Middle frontal gyrus (tissue), 1 donor: Measurements from ENCODE around the gene HOXB6.

Experiments used
- DNase-seq: peaks from one replicate; pipeline ENCODE4 v3.0.0-alpha.2; 2015; ENCODE audit warnings: low spot score; ENCODE audit errors: extremely low spot score

The HOXB6 gene

DNA sequence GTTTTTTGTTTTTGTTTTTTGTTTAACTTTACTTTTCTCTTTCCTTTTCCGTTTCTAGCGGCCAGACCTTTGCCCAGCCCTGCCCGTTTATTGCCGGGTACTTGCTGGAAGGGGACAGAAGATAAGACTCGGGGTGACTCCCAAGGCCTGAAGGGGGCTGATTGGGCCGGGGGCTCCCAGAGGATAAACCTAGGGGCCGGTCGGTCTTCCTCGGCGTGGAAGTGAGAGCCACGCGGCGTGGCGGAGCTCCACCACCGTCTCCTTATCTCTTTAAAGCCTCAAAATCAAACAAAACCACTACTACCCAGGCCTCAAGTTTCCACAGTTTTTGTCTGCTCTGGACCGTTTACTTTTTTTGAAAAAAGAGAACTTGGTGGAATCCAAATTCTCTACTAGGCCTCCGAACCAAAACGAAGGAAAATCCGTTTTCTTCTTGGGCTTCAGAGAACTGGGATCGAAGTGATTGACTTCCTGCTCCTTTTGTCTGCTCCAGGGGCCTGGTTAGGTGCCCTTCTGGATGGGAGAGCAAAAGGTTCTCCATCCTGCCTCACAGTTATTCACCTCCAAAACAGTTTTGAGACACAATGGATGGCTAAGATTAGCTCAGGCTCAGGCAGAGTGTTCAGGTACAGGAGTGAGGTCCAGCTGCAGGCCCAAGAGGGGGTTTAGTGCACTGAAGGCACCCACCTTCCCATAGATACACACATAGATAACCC, 29.9 kb upstream of the HOXB6 start:
- DNase-seq, result no peak

DNA sequence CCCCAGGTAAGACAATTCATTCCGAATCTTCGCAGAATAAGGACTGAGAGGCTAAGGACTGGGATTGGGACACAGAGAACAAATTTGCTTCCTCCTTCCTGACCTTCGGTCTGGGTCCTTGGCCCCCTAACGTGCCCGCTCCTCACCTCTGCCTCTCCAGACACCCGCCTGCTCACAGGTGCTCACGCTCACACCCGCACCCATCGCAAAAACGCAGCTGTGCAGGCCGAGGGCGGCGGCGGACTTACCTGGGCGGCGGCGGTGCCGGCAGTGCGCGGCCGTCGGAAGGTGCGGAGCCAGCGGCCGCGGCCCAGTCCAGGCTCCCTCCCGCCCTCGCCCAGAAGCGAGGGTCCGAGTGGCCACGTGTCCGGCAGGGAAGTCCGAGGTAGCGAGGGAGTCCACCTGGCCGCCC, 28.5 kb upstream of the HOXB6 start:
- no peak for DNase-seq

DNA sequence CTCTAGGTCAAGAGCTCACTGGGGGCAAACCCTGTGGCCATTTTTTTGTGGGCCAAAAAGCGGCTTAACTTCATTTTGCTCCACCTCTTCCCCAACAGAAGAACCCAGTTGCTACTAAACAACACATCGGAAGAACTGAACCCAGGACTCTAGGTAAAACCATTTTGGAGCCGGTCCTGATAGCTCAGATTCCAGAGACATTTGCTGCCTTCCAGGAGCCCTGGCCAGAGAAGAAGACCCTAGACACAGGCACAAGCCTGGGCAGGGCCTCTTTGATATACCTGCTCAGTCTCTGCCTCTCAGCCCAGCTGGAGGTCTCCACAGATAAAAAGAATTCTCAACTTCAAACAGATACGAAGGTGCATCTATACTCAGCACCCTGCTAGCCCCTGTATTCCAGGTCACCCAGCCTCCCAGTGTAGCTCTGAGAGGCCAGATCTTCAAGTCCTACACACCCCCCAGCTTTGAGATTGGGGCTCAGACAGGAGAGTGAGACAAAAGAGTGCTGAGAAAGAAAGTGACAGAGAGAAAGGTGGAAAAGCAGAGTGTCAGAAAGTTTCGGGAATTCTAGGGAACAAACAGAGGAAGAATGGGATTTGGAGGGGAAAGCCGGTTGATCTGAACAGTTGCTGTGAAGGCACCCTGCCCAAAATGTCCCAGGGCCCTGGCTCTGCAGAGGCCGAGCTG, 27.9 kb upstream of the HOXB6 start:
- DNase-seq, result no peak

GRCh38 chr17:48631693-48632578, 27.1 kb upstream of the HOXB6 start:
- DNase-seq, result no peak

DNA sequence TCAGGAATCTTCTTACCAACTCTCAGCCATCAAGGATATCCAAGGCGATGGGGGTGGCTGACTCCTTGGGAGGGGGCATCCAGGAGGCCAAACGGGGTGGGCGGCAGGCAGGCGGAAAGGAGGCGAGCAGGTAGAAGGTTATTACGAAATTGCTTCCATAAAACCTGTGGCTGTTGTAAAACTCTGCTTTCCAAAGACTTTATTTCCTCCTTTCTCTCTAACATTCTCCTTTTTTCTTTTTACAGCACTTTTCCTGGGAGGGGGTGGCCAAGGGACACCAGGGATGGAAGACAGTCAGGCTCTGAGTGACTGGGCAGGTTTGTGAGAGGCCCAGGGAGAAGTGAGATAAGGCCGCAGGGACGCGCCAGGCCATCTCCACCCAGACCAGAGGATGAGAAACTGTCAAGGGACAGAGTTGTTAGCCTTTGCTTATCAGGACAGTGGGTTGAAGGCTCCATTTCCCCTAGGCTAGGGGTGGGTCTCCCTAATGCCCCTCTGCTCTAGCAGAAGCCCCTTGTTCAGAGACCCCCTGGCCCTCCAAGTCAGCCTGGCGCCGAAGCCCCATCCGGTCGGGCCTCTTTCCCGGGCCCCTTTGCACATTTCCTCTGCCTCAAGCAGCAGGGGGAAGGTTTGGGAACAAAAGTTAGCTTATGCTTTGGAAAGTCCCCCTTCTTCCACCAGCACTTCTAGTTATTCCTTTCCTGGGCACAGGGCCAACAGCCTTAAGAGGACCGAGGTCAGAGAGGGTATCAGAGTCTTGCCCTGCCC, 26.3 kb upstream of the HOXB6 start:
- no peak for DNase-seq

DNA sequence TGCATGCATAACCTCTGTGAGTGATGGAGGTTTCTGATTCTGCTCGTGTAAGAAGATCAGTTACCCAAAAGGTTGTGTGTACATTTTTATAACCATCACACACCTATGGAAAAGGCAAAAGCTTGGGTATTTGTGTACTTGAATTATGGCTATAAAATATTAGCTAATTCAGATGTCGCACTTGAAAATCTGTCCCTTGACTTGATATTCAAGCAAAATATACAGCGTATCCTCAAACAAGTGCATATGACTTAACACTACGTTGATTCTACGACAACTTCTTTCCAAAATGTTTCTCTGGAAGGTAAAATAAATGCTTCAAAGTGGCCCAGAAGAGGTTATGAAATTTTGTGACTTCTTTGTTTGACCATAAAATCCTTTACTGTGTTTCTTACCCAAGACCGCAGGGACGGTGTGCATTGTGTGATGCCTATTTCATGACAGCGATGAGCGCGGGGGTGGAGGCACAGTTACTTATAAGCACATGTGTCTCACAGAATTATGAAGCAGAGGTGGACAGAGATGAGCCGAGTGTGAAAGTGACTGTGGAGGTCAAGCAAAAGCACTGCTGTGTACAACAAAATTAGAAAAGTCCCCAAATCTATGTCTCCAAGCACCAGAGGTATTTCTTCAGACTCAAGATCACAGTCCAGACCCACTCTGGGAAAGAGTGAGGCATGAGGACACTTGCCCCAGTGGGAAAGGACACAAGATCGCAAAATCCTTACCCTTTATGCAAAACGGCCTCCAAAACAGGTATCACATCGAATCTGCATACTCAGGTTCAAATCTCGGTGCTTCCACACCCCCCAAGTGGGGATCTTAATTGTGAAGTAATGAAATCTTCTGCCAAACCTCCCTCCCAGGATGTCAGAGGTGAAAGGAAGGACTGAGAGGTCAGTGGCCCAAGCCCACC, 25.5 kb upstream of the HOXB6 start:
- DNase-seq, result no peak

DNA sequence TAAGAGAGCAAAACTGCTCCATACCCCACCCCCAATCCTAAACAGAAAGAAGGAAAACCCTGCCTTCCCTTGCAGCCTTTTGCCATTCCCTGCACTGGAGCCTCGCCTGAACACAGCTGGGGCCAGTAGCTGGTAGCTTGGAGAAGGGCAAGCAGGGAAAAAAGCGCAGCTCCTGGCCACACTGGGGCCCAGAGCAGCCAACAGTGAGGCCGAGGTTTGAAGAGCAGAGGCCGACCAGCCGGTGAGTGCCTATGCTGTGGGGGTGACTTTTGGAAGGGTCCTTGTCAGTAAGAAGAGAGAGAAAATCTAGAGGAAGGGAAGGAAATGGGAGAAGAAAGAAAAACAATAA, 24.6 kb upstream of the HOXB6 start:
- DNase-seq, result no peak

DNA sequence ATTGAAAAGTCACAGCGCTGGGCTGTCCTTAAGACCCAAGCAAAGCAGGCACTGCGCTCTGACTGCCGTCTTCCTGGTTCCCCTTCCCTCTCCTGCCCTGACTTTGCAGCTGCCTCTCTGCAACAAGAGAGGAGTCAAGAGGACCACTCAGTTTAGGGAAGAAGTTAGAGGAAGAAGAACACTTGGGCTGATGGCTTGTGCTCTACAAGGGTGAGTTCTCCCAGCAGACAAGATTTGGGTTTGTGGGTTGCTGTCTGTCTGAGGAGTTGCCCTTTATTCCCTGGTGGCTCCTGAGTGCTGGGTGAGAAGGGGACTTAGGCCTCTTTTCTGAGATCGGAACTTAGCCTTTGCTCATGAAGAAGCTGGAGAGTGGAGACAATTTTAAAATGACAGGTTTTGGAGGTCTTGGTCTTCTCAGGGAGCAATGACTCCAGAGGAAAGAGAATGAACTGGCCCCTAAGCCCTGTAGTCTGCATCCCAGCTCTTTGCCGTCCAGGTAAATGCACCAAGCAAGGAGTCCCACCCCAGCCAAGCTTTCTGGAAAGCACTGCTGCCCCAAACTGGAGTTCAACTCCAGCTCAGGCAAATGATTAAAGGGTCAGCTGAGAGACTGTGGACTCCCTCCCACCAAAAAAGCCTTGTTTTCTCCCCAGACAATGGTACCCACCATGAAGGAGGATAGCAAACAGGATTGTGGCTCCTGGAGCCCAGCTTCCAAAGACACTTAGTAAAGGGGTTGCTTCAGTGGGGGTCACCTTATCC, 24.0 kb upstream of the HOXB6 start:
- DNase-seq, result no peak

DNA sequence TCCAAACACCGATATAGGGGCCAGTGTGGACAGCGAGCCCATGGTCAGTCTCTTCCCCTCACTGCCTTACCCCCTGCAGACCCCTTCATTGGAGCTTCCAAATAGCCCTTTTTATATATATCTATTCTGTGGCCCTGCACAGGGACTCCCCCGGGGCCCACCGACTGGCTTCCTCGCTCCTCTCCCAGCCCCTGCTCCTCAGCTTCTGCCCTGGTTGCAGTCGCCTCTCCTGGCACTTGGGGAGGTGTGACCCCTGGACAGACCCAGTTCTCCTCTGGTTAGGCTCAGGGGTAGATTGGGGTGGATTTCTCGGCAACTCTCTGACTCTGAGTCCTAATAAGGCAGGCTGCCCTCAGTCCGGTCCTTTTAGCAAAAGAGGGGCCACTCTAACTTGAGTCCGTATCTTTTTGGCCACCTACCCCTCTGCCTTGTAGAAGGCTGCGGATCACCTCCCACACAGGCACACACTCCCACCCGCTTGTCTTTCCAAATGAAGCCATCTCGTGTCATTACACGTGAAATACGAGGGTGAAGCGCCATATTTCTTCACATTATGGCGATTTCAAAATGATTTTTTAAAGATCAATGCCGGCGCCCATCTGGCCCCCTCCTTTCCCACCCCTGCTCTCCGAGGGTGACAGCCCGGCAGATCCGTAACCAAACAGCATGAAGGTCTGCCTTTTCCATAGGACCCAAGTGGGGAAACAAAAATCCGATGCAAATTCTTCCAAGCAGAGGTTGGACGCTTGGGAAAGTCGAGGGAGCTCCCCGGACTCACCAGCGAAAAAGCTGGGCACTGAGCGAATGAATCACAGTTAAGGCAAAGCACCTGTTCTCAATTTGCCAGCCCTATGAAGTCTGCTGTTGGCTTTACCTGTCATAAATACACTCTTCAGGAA, 23.1 kb upstream of the HOXB6 start:
- DNase-seq, result no peak

GRCh38 chr17:48627118-48627597, 22.4 kb upstream of the HOXB6 start:
- DNase-seq, result no peak

DNA sequence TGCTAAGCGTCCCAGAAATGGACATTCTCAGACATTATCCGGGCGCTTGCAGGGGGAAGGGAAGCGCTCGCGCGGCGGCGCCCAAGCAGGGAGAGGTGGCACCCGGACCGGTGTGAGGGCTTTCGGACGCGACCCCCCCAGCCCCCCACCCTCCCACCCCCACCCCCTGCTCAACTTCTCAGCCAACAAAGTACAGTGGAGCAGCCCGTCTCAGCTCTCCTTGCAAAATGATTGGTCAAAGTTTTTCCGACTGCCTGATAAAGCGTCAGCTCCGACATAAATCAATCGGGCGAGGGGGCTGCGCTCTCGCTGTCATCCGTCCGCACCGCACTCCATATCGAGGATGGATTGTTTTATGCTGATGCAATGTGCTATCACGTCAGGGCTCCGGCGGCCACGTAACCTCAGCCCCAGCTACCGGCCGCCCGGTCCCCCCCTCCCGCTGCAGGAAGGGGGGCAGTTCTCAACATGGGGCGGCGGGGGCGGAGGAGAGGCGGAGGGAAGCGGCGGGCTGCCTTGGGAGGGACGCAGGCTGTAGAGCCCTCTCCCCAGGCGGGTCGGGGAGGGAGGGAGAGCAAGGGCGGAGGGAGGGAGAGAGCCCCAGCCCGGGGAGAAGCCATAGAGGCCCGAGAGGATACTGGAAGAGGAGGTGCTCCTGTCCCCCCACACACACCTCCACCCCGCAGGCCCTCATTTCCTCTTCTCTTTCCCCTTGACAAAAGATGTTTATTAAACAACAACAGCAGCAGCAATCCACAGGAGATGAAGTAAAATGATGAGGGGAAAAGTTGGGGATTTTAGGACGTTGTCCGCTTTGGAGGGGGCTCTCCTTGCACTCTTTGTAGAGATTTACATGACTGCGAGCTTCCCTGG, 21.7 kb upstream of the HOXB6 start, which contains the start of gene HOXB9:
Gene HOXB9 (minus strand): TSS at position 114 of the 873 bp plus-strand sequence. CDS start 89 bp downstream, at position 25.
- DNase-seq, result no peak

GRCh38 chr17:48625495-48626244, 20.9 kb upstream of the HOXB6 start:
- DNase-seq, result no peak

DNA sequence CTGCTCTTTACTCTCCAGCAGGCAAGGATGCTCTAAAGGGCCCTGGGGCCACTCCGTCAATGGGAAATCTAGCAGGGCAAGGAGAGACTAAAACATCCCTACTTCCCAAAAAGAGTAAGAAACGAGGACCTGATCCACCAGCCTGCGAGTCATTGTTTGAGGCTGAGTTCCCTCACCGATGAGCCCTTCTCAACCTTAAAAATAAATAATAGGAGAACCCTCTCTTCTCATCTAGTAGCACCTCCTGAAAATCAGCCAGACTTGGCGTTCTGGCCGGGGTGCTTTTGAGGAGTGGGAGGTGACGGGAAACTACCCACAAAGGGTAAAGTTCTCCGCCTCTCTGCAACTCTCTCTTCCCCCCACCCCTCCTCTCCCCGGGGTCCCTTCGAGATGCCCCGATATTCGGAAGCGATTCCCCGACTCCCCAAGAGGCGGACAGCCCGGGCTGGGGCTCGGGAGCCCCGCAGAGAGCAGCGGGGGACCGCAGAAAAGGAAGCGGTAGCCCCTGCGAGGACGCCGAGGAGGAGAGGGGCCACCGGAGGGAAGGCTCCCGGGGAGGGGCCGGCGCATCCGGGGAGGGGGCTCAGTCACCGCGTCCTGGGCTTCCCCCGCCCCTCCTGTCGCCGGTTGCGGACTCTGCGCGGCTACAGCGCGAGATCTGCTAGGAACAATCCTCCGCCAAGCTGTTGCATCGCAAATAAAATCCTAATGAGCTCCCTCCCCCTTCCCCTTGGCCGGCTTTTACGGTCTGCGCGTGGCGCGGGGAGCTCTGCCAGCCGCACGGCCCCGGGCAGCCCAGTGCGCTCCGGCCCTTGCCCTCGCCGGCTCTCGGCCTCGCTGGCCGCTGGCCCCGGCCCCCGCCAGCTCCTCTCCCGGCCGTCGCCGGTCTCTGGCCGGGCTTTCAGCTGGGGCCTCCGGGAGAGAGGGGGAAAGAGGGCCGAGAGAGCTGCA, 20.0 kb upstream of the HOXB6 start:
- no peak for DNase-seq

GRCh38 chr17:48624118-48624517, 19.3 kb upstream of the HOXB6 start:
- no peak for DNase-seq

DNA sequence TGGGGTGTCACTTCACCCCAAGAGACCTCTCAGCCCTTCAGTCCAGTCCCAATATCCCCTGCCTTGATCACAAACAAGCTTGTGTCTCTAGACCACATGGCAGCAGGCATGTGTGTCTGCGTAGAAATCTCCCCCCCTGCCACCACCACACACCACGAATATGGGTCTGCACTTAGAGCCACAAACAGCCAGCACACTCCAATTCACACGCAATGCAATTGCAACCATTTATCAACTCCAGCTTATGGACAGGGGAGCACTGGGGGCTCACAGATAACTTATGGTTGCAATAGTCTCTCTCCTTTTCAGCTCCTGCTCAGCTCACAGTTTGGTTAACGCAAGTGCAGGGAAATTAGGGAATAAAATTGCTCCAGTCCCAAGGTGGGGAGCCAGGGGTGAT, 18.8 kb upstream of the HOXB6 start:
- DNase-seq, result no peak

GRCh38 chr17:48622857-48623256, 18.1 kb upstream of the HOXB6 start:
- DNase-seq, result no peak
